GM13977 (cell line): ENCODE results near the gene TMEM9.

Experiments used
- DNase-seq: peaks from one replicate; pipeline ENCODE4 v3.0.0; 2012; ENCODE audit warnings: low spot score
- CTCF ChIP-seq: IDR thresholded peaks from 2 replicates; pipeline ENCODE4 v1.5.1; 2012; ENCODE audit warnings: mild to moderate bottlenecking, control low read depth; ENCODE audit not compliant: insufficient read depth; ENCODE audit errors: extremely low read depth, missing control alignments
- in situ Hi-C: fragments of 300-500 bp; cut with MboI; formaldehyde crosslinking; loops from one replicate; pipeline ENCODE4 v1.12.0; 2022; ENCODE audit warnings: low sequenced_read_pairs, low pct_unique_long_range_greater_than_20kb, mixed read lengths, inconsistent platforms; ENCODE audit not compliant: unreplicated experiment

The TMEM9 gene

DNA sequence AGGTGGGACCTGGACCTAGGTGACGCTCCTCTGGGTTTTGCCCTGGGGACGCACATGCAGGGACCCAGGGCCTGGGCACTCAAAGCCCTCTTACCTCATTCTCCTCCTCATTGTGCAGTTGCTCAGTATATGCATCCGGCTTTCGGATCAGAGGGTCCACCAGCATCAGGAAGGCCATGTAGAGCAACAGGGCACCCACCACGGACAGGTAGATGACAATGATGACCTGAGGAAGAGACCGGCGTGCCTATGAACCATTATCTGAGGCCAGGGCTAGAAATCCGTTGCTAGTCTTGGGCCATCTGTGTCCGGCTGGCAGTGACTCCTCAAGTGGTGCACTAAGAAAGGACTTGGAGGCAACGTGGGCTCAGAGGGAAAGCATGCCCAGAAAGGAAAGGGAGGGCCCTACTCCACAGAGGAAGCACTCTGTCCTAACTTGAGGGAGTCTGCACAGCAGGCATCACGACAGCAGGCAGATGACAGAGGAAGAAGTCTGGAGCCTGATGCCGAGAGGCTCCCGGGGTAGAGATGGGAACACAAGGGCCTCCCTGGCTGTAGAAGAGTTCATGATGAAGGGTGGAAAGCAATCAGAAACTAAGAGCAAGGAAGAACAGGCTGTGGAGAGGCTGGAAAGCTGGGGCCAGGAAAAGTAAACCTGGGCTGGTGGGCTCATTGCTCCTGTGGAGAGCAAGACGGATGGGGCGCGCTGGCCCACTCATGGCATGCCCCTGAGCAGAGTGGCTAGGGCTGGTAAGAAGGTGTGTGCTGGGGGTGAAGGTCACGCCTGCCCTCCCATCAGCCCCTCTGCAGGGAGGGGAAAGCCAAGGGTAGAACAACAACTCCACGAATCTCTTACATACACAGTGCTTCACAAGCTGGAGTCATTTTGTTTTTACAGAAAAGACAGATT, 10.3 kb downstream of the TMEM9 start:
- no peak for TF ChIP-seq CTCF
- no peak for DNase-seq
- in situ Hi-C loops: no loop called here

- in situ Hi-C loops: no loop called here
- DNase-seq: no peak
- TF ChIP-seq CTCF: no peak
Observed at GRCh38 chr1:201142849-201143725, 11.2 kb downstream of the TMEM9 start.

DNA sequence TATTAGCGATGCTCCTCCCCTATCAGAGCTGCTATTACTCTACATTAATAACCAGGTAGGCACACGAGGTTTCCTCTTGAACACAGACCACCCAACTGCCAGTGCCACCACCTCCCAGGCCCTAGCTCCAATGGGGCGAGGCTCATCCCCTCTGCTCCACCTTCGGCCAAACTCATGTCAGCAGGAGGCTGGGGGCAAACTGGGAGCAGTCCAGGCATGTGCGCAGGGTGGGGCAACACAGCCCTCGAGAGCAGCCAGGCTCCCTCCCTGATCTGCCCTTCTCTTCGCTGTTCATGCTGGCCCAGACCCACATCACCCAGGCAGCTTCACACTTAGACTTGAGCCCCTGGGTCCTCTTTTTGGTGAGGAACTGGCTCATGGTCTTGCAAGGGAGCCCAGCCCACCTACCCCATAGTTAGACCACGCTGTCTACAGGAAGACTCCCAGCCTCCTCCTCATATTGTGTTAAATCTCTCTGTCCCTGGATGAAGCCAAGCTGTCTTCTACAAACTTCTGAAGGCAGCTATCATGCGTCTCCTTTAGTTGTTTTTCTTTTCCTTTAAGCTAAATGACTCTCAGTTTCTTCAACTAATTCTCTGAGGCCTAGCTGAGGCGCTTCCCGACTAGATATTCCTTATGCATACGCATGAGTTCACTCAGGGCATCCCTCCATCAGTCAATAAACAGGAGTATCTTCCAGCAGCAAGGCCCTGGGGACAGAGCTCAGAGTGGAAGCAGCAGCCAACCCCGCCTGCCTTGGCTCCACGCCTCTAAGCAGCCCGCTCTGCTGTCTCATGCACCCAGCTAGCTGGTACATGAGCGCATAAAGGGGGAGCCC, 12.0 kb downstream of the TMEM9 start:
- no peak for TF ChIP-seq CTCF
- in situ Hi-C loops: no loop called here
- DNase-seq: no peak

DNA sequence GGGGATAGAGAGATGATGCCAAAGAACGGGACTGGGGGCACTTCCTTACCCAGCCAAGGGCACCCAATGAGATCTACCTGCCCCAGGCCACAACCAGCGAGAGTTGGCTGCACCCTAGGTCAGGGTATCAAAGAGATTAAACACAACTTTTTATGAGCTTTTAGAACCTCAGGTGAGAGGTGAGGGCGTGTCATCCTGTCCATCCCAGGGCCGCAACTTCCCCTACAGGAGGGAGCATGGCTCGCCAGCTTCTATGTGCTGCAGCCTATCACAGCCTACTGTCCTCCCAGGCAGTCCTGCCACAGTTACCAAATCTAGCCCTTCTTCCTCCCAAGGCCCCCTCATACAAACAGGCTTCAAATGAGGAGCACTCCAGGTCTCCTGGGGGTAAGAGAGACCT, 12.9 kb downstream of the TMEM9 start:
- DNase-seq: no peak
- TF ChIP-seq CTCF: no peak
- in situ Hi-C loops: no loop called here

- no peak for DNase-seq
- TF ChIP-seq CTCF: no peak
- in situ Hi-C loops: no loop called here
Observed at GRCh38 chr1:201140941-201141260, 13.4 kb downstream of the TMEM9 start.
